Activated CD4-positive, alpha-beta T cell treated with anti-CD3 and anti-CD28 coated beads, Interleukin-2, amount 50 U/mL, for 16 hours (primary cell): Measurements from ENCODE around the gene NXPH3.
"Not testable (repeated sequence)": the region's sequence is repeated elsewhere in the genome, so short reads cannot be mapped to it uniquely, and the experiment has no call there.

ENCODE experiments used
- DNase-seq: peaks from one replicate; pipeline ENCODE4 v3.0.0-alpha.2; 2020

NXPH3 gene

DNA sequence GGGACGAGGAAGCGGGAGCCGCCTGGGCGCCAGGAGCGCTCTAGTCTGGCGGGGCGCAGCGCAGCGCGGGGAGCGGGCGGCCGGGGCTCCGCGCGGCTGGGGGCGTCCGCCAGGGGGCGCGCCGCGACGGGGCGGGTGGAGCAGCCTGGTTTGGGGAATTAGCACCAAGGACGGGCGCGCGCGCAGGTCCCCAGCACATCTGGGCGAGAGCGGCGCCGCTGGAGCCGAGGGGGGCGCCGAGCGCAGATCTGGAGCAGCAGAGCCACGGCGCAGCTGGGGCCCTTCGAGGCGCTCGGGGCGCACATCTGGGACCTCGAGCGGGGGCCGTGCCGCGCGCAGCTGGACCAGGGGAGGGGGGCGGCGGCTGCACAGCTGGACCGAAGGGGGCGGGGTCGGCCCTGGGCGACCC is at the start of gene NXPH3:
NXPH3 (plus strand) TSS at position 193 of the 409 bp plus-strand sequence. CDS start 349 bp downstream, outside the sequence.
- DNase-seq, result peak; percentile 64

DNA sequence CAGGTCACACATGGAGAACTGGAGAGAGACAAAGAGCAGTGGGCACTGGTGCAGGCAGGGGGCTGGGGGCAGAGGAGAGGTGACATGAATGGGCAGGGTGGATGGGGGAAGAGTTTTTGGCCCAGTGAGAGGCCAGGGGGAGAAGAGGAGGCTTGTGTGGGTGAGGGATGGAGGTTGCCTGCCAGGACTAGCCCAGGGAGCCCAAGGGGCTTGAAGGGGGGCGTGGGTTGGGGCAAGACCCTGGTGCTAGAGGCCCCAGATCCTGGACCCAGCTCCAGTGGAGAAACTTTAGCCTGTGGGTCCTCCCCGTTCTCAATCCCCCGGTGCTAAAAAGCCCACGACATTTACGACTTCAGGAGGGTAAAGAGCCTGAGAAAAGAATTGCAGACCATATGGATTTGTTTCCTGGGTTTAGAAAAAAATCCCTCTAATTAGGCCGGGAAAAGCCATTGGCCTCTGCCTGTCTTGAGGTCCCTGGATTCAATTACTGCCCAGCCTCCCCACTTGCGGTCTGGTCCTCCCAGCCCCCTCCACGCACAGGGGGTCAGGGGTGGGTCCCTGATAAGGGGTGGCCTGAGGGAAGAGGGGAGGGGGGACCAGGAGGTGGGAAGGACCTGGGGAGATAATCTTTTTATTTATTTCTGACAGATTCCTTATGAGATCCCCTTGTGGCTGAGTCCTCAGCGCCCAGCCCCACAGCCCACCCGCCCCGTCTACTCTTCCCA is 47.6 kb upstream of the NXPH3 start:
- DNase-seq, result no peak

DNA sequence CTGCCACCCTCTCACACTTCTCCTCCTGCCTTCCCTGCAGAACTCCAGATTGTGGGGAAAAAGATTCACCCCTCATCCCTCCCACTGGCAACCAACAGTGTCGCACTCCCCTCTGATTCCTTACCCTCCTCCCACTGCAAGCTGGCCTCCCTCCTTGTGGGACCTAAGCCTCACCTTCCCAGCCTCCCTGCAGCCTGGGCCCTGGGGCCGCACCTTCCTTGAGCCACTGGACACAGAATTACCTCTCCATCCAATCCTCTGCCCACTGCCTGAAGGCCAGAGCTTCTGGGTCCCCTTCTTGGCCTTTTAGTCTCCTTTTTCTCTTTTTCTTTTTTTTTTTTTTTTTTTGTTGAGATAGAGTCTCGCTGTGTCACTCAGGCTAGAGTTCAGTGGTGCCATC is 46.7 kb upstream of the NXPH3 start:
- no peak for DNase-seq

DNA sequence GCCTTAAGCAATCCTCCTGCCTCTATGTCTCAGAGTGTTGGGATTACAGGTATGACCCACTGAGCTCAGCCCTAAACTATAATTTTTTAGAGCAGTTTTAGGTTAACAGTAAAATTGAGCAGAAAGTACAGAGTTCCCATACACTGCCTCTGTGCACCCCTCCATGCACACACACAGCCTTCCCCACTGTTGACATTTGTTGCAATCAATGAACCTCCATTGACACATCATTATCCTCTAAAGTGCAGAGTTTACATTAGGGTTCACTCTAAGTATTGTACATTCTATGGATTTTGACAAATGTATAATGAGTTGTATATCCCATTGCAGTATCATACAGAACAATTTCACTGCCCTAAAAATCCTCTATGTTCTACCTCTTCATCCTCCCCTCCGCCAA is 45.6 kb upstream of the NXPH3 start:
- no peak for DNase-seq

GRCh38 chr17:49543860-49544259 is 31.8 kb upstream of the NXPH3 start:
- DNase-seq, result no peak

DNA sequence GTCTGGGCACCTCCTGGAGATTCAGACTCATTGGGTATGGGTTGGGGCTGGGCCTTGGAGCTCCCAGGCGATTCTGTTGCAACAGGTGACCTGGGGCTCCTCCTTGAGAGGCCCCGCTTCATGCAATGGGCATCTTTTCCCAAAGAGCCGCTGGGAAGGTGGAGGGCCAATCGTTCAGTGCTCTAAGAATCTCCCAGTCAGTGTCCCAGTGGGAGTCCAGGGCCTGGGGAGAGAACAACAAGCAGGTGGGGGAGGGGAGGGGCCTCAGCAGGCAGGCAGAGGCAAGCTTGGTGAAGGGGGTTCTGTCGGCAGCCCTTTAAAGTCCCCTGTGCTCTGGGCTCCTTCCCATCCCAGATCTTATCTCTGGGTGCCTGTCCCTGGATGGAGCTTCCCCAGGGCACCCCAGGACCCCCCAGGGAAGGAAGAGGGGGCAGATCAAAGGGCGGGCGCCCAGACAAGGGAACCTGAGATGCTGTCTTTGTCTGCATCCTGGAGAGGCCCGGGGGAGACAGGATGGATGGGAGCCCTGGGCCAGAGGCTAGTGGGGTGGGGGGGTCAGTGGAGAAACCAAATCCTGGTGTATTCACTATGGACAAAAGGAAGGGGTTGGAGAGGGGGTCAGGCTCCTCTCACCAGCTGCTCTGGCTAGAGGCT is 30.5 kb upstream of the NXPH3 start:
- DNase-seq, result no peak

DNA sequence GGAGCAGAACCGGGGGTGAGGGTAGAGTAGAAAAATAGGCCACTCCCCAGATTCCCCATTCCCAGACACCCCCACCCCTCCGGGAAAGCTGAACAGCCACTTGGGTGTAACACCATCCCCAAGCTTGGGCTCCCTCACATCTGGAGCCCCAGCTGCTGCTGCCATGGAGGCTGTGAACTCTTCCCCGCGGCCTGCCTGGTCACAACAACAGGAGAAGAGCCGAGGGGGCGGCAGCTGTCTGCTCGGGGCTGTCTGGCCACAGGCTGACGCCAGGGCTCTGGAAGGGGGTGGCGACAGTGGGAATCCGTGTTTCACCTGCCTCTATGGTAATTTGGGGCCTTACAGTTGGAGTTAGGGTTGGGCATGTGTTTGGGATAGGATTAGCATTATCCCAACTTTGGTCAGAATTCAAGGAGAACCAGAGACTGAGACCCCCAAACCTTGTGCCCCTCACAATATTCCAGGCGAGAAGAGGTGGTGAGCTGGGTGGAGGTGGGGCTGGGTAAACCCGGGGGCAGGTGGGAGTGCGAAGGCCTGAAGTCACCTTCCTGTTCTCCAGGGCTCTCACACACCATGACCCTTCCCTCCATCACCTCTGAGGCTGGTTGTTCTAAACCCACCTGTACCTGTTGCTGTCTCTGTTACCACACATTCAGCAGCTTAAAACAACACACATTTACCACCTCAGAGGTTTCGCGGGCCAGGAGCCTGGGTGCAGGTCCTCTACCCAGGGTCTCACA is 29.7 kb upstream of the NXPH3 start:
- no peak for DNase-seq

DNA sequence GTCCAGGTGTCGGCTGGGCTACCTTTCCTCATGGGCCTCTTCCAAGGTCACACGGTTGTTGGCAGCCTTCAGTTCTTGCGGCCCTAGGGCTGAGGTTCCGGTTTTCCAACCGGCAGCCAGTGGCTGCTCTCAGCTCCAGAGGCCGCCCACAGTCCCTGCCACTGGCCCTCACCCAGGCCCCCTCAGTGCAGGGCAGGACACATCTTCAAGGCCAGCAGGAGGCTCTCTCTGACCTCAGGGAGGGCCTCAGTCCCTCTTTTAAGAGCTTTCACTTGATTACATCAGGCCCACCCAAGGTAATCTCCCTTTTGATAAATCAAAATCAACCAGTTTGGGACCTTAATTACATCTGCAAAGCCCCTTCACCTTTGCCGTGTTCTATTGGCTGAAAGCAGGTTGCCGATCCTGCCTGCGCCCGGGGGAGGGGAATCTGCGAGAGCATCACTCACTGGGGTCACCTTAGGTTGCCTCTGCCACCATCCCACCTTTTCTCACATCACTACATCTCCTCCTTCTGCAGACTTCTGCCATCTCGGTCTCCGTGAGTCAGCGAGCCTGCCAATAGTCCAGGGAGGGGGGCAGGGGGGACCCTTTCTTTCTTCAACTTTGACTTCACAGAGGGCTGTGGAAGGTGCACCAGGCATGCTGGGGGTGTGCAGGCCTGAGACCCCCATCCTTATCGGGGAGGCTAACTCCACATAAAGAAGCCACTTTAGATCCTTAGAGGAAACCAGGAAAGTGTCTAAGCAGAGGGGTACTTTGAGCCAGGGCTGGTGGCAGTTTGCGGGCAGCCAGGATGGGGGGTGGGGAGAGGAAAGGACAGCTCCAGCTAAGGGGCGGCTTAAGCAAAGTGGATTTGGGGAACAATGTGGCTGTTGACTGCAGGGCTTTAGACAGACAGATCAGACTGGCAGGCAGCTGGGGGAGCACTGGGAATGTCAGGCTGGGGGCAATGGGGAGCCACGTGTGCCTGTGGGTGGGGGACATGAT is 28.8 kb upstream of the NXPH3 start:
- DNase-seq, result no peak

DNA sequence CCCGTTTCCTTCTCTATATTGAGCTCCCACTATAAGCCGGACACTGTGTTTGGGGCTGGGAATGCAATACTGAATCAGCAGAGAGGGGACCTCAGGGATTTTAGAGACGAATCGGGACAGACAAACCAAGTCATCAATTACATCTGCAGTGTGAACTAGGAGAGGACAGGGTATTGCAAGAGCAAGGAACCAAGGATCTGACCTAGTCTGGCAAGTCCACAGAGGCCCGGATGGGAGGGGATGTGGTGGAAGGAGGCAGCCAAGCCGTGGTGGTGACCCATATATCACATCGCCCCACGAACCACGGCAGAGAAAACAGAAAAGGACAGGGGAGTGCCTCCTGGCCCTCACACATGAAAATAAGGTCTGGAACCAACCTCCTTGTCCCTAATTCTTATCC is 28.1 kb upstream of the NXPH3 start:
- DNase-seq, result no peak

GRCh38 chr17:49548051-49548505 is 27.6 kb upstream of the NXPH3 start:
- DNase-seq, result no peak

DNA sequence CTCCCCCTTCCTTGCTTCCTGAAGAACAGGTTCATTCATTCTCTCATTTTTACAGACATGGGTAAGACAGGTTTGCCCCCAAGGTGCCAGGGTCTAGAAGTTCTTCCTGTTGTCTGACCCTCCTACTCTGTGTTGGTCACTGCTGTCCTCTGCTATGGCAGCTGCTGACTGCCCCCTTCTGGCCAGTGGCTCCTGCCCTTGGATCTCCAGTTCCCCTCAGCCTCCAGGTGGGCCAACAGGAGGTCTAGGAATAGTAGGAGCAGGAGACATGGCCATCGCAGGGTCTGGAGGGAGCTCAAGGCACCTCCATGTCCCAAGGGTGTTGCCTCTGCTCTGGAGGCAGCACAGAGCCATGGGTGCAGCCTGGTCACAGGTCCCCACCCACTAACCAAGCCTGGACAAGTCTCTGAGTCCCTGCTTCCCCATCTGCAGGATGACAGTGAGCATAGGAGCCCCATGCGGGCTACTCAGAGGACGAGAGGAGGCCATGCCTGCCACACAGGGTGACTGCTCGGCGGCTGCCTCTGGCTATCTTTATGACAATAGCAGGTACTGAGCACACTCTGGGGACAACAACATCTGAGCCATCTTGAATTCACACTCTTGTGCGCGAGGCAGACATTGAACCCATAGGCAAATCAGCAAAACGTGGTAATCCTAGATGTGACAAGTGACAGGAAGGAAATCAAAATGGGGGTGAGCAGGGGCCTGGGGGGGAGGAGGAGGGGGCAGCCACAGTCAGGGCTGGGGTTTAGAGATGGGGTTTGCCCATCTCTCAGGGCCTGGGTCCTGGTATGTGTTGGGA is 27.0 kb upstream of the NXPH3 start:
- no peak for DNase-seq

- DNase-seq, result no peak
These were observed 26.4 kb upstream of the NXPH3 start for GRCh38 chr17:49549311-49549605.

DNA sequence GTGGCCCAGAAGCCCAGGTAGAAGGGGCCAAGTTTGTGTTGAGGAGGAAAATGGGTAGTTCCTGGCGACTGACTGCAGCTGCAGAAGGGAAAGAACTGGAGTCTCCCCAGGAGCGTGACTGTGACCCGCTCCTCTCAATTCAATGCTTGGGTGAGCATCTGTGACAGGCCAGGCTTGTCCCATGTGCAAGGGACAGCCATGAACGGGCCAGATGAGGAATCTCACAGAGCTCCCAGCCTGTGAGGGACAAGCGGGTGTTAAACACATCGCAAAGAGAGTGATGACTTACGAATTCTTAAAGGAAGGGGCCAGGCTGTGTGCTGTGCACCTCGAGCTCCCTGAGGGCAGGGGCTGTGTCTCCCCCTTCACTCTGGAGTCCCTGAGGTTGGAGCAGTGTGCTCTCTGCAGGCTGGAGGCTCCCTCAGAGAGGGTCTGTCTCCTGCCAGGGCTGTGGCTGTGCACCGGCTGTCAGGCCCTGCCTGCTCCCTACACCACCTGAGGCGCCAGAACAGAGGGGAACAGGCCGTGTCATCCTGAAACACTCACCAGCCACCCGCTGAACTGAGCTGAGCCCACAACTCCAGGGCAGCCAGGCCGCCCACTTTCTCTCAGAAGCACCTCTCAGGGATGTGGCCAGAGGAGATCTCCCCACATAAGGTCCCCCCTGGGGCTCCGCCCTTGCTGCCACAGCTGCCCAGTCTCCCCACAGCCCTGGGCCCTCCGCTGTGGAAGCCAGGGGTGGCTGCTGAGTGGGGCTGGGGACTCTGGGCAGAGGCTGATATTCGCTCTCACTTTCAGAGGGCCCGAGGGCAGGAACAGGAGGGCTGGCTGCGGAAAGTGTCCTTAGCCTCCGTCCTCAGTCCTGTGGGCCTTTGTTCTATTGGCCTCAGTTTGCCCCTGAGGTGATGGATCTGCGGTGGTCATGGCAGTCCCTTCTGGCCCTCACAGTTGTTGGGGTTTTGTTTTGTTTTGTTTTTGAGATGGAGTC is 25.7 kb upstream of the NXPH3 start:
- no peak for DNase-seq

GRCh38 chr17:49550764-49551163 is 24.9 kb upstream of the NXPH3 start:
- not testable (repeated sequence) for DNase-seq

DNA sequence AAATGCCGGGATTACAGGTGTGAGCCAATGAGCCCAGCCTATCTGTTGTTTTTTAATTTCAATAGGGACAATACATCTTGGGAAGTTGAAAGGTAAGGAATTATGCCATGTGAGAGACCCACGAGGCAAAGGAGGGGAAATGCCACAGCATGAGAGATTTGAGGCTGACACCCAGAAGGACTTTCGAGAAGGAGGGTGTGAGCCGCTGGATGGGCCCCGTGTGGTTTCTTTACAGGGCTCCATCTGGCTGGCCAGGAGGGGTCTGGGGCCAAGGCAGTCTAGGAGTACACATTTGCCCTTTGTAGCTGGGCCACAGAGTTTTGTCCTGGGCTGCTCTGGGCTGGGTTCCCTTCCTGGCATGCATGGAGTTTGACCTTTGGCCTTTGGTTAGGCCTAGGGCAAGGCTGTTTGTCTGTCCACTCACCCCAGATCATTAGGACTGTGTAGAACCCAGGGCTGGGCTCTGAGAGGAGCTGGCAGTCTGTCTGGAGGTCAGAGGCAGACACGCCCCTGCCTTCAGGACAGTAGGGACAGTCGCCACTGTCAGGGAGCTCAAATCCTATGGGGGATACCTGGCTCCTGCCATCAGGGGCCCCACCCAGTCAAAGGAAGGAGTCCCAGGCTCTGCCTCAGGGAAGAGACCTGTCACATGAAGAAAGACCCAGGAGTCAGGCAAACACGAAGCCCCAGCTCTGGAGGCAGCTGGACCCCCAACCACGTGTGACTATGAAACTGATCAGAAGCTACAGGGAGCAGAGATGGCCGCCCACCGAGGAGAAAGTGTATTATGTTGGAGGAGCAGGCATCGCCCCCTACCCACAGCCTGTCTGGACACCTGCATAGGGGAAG is 24.2 kb upstream of the NXPH3 start:
- DNase-seq, result no peak

GRCh38 chr17:49552070-49552751 is 23.5 kb upstream of the NXPH3 start:
- no peak for DNase-seq

DNA sequence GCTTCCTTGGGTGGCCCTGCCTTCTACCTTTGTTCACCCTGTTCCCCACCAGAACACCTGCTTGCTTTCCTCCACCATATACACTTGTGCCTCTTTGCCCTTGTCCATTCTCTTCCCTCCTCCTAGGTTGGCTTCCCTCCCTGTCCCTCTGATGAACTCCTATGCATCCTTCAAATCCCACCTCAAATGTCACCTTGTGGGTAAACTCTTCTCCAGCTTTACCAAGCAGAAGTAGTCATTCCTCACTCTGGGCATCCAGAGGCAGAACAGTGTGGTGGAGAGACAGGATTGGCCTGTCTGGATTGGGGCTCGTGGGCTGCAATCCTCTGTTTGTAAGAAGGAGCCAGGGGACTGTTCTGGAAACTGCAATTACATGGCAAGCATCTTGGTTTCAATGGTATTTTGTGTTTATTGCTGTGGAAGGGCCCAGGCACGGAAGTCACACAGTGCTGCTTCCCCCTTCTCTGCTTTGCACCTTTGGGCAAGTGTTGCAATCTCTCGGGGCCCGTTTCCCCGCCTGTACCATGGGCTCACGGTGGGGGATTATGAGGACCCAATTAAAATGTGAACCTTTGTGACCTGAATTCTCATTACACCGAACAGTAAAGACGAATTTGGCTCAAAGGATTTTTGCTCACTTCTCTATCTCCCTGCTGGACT is 21.9 kb upstream of the NXPH3 start:
- no peak for DNase-seq

DNA sequence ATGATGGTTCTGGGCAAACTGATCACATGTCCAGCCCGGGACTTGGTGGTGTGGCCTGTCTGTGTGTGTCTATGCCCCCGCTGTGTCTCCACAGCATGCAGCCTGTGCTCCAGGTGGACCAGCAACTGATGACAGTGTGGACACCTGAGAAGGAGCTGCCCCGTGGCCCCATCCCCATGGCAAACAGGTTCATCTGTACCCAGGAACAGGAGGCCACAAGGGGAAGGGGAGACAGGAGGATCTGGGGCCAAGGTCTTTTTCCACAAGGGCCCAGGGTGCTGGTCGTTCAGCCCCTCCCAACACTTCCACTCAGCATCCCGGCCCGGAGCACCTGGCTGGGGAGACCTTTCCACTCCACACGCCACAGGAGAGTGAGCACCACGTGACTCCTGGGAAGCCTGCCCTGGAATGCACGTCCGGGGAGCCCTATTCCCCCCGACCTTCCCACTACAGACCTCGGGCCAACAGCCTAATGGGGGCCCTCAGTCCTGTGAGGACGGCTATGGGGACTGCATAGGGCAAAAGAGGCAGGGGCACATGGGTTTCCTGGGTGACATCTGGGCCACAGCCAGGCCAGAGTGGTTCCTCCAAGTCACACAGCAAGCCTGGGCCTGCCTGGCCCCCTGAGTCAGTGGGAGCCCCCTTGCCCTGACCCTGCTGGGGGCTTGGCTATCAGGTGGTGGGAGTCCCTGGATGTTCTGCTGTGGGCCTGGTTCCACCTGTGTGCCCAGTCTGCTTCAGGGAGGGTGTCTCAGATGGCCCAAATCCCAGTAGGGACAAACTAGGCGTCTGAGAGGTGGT is 20.8 kb upstream of the NXPH3 start:
- DNase-seq, result no peak
